NK-92 (cell line): ENCODE results near the gene ADISSP.

Experiments
- DNase-seq: peaks from one replicate; lab custom pipeline; 2025; ENCODE audit not compliant: unreplicated experiment; lab: John Stamatoyannopoulos, UW

Gene ADISSP

GRCh38 chr20:3720068-3720467 is 47.5 kb downstream of the ADISSP start:
- no peak for DNase-seq

- DNase-seq = no peak
Measured at GRCh38 chr20:3719046-3719445, 48.5 kb downstream of the ADISSP start.

- no peak for DNase-seq
Measured at GRCh38 chr20:3716195-3716834, 51.2 kb downstream of the ADISSP start.

GRCh38 chr20:3714092-3714491 is 53.5 kb downstream of the ADISSP start:
- DNase-seq = no peak

GRCh38 chr20:3712279-3712873 is 55.2 kb downstream of the ADISSP start, which contains the start of gene SIGLEC1:
Gene SIGLEC1 (minus strand): TSS chr20:3712600. CDS start chr20:3707128, 5,472 bp downstream.
- DNase-seq = no peak

- DNase-seq = no peak
Measured at GRCh38 chr20:3711484-3711941, 56.0 kb downstream of the ADISSP start.

- no peak for DNase-seq
Measured at GRCh38 chr20:3710703-3711483, 56.7 kb downstream of the ADISSP start.

- no peak for DNase-seq
Measured at GRCh38 chr20:3710011-3710466, 57.5 kb downstream of the ADISSP start.

GRCh38 chr20:3707508-3707899 is 60.0 kb downstream of the ADISSP start:
- no peak for DNase-seq

GRCh38 chr20:3706774-3707507 is 60.6 kb downstream of the ADISSP start:
- no peak for DNase-seq

- DNase-seq = no peak
Measured at GRCh38 chr20:3705970-3706739, 61.4 kb downstream of the ADISSP start.

GRCh38 chr20:3705491-3705969 is 62.0 kb downstream of the ADISSP start:
- no peak for DNase-seq

- DNase-seq = no peak
Measured at GRCh38 chr20:3704087-3704486, 63.5 kb downstream of the ADISSP start.
